Measurements from ENCODE around the gene NUP85.
A peak's percentile ranks its signal among the peaks of the same experiment; 100 is the strongest.
"Not testable (repeated sequence)": the region's sequence is repeated elsewhere in the genome, so short reads cannot be mapped to it uniquely, and the experiment has no call there.

NUP85 gene

DNA sequence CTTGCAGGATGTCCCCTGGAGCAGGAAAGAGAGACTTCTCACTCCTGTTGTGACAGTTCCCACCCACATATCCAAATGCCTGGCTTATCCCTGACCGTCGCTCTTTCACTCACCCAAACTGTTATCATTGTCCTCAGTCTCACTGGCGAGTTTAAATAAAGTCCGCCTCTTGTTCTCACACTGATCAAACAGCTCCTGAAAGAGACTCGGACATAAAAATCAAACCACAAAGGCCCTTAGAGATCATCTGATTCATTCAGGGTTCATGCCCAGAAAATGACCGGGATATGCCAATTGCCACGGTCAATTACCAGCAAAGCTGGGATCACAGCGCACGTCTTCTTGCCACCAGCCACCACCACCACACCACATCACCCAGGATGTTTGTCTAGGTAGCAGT is 36.0 kb downstream of the NUP85 start:
- no peak for DNase-seq

DNA sequence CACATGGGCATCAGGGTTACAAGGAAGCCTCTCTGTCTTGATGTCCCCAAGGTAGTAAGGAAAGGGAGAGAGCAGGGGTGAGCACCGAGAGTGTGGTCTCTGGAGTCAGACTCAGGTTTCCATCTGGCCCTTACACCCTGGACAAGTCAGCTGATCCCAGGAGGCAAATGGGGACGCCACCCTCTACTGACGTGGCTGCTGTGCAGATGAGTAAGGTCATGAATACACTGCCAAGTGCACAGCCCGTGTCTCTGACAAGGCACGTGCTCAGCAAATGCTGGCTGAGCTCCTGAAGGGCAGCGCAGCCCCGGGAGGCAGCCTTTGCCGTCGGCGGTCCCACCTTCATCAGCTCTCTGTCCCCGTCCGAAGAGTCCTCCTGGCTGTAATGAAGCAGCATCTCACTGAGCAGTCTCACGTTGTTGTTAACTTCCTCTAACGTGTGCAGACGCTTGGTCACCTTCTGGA is 36.5 kb downstream of the NUP85 start:
- DNase-seq = peak; percentile 13

DNA sequence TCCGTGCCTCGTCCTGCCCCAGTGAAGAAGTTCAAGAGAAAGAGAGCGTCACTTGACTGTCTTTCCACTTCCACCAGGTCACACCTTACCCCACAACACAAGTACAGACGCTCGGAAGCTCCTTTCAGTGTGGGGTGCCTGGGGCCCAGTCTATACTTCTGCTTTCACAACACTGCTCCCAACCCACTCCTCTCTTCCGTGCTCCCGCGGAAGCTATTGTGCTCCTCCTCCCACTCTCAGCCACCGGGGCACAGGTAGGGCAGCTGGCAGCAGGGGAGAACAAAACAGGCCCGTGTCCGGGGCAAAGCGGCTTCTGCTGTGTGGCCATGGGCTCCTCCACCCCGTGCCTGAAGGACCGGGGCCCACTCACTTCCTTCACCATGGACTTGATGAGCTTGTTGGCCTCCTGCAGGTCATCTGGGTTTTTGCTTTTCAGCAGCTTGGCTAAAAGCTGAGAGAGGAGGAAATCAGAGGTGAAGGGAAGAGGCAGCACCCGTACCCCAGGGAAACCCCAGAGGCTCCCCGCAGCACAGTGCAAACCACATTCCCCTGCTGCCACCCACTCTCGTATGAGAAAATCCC is 37.1 kb downstream of the NUP85 start:
- peak; percentile 56 for DNase-seq

DNA sequence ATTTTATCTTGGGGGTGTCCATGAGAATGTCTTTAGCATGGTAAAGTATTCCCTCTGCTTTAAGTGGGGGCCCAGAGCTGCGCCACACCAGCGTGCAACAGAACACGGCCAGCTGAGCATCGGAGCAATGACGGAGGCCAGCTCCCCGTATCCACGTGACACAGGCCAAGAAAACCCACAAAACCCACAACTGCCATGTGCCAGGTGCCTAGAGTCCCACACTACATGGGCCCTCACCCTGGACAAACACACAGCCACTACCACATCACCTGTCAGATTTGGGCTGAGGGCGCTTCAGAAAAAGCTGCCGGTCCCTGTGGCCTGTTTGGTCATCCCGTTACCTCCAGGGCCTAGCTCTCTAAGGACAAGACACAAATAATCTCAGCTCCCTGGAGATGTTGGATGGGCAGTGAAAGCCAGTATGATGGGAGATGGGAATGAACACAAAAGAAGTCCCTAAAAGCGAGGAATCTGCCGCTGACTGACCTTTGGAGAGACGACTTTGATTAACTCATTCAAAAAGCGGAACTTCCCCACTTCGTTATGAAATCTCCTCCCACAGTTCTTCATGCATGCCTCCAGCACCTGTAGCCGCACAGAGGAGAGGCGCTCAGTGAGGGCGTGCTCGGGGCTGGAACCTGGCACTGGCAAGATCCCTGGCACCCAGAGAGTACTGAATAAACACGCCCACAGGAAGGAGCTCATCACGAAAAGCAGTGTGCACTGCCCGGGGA is 38.8 kb downstream of the NUP85 start:
- DNase-seq = no peak

DNA sequence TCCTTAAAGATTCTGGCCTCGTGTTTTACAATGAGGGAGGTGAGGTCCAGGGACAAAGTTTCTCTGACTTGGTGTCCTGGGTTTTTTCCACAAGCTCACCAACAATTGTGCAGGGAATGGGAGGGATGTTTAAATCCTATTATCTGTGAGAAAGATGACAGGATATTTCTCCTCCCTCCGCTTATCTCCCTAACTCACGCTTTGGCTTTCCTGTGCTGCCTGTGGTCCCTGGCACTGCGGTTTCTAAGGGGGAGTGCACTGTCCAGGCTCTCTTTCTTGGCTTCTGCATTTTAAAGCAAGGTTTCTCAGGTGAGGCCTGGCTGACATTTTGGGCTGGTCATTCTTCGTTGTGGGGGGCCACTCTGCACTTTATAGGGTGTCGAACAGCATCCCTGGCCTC is 39.5 kb downstream of the NUP85 start:
- DNase-seq = no peak

DNA sequence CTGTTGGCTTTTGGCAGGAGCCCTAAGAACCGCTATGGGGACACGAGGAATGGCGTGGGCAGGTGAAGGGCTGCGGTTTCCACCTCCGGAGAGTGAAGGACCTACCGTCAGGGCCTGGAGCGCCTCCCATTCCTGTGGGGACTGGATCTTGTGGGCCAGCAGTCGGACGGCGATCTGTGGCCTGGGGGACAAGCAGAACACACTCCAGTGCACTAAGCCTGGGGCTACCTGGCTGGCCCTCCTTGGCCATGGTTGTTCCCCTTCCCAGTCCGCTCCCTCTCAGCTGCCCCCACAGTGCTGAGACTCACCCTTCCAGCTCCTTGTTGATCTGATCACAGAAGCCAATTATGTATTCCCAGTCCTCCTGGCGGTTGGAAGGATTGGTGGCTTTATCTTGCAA is 40.9 kb downstream of the NUP85 start:
- DNase-seq = no peak

DNA sequence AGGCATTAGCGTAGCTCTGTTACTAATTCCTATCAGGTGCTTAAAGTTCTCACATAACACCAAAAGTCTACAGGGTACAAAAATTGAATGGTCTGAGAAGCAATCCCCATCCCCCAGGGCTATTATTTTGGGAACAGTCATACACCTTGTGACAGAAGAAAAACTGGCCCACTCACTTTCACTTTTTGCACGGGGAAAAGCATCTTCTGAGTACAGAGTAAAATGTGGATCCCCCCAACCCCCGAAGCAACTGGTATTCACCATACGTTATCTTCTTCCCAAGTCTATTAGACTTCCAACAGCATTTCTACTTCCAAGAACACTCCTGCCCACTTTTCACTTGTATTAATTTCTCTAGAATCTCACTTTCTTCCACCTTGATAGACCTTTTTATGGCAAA is 44.1 kb downstream of the NUP85 start:
- DNase-seq = no peak

DNA sequence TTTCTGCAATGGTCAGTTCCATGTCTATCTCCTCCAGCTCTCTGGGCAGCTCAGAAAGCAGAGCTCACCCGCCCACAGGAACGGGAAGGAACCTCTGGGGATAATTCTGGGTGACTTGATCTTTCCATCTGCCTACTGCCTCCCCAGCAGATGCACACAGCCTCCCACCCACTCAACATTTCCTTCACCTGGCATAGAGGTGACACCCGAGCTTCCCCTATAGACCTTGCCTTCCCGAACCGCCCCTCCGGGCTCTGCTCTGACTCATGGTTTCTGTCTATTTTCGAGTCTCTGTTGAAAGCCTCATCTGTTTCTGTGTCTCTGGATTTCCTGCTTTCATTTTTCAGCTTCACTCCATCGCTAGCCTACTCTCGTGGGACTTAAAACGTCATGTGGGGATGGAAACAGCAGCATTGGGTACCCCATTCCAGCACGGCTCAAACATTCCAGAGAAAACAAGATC is 44.6 kb downstream of the NUP85 start:
- DNase-seq = peak; percentile 71

DNA sequence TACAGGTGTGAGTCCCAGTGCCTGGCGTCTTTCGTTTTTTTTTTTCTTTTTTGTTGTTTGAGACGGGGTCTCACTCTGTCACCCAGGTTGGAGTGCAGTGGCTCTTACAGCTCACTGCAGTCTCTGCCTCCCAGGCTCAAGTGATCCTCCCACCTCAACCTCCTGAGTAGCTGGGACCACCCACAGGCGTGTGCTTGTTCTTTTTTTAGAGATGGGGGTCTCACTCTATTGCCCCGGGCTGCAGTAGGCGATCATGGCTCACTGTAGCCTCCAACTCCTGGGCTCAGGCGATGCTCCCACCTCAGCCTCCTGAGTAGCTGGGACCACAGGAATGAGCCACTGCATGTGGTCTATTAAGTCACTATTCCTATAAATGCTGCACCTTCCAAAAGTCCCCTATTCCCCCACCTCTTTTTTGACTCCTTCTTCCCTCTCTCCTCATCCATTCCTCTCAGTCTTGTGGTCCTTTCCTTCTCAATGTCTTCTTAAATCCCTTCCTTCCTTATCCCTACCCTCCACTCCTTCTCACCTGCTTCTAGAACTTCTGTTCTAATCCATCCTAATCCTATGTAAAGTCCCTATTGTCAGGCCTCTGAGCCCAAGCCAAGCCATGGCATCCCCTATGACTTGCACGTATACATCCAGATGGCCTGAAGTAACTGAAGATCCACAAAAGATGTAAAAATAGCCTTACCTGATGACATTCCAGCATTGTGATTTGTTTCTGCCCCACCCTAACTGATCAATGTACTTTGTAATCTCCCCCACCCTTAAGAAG is 46.7 kb downstream of the NUP85 start:
- DNase-seq = no peak

DNA sequence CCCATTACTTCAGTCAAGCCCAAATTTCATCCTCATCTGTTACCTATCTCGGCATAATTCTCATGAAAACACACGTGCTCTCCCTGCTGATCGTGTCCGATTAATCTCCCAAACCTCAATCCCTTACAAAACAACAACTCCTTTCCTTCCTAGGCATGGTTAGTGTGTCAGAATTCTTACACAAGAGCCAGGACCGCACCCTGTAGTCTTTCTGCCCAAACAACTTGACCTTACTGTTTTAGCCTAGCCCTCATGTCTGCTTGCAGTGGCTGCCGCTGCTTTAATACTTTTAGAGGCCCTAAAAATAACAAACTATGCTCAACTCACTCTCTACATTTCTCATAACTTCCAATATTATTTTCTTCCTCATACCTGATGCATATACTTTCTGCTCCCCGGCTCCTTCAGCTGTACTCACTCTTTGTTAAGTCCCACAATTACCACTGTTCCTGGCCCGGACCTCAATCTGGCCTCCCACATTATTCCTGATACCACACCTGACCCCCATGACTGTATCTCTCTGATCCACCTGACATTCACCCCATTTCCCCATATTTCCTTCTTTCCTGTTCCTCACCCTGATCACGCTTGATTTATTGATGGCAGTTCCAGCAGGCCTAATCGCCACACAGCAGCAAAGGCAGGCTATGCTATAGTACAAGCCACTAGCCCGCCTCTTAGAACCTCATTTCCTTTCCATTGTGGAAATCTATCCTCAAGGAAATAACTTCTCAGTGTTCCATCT is 50.6 kb downstream of the NUP85 start:
- DNase-seq = not testable (repeated sequence)

DNA sequence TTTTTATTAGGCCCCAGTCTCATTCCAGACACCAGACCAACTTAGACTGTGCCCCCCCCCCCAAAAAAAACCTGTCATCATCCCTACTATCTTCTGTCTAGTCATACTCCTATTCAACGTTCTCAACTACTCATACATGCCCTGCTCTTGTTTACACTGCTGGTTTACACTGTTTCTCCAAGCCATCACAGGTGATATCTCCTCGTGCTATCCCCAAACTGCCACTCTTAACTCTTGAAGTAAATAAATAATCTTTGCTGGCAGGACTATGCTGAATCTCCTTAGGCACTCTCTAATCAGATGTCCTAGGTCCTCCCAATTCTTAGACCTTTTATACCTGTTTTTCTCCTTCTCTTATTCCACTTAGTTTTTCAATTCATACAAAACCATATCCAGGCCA is 51.7 kb downstream of the NUP85 start:
- DNase-seq = not testable (repeated sequence)

DNA sequence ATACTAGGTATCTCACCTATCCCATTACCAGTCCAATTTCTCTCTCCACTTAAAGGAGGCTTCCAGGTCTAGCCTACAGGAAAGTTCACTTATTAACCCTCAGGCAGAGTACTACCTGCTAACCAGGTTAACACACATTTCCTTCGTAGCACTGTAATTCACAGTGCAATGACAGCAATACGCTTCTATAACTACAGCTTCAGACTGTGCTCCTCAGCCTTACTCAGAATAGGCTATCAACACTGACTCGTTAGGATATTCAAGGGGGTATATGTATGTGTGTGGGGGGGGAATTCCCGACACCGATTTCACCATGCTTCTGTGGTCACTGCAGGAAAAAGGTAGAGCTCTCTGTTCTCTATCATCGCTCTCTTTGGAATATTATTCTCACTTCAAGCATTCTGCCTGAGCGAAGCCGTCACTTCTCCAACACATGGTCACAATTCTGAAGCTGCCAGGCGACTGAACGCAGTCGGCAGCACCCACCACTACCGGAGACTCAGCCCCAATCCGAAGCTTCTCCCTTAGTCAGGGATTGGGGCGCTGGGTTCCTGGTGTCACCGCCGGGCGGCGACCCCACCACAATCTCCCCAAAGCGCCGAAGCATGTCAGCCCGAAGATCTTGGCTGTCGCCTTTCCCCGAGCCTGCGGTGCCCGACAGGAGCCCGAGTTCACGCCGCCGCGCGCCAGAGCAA is 55.3 kb downstream of the NUP85 start:
- DNase-seq = peak; percentile 60

DNA sequence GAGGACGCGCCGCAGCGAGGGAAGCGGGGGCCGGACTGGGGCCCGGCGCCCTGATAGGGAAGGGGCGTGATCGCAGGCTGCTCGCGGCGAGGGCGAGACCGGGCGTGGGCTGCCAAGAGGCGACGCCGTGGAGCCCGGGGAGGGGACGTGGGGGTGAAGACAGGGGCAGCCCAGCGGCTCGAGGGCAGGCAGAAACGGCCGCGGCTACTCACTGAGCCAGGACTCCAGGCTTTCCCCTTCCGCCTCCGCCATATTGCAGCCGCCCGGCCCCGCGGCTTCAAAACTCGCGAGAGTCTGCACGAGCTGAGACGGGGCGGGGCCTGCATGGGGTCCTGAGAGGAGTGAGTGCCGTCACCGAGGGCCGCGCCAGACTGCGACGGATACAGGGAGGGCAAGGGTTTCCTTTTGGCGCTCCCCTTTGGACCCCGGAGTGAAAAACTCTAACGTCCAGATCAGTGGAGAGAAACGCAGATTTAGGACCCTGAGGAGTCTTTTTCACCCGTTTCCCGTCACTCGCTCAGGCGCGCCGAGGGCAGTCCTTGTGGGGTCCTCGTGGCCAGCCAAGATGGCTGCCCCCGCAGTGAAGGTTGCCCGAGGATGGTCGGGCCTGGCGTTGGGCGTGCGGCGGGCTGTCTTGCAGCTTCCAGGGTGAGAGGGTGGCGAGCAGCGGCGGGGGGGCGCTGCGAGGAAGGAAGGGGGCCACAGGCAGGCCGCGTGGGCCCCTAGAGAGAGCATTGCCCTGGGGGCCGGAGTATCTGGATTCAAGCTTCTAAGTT is 56.0 kb downstream of the NUP85 start, which contains the start of the genes GGA3 and MRPS7:
Gene GGA3 (minus strand): TSS at position 271 of the 776 bp plus-strand sequence. CDS start 19 bp downstream, at position 252.
Gene MRPS7 (plus strand): TSS at position 544 of the 776 bp plus-strand sequence. CDS start 22 bp downstream, at position 566.
- DNase-seq = peak; percentile 95

DNA sequence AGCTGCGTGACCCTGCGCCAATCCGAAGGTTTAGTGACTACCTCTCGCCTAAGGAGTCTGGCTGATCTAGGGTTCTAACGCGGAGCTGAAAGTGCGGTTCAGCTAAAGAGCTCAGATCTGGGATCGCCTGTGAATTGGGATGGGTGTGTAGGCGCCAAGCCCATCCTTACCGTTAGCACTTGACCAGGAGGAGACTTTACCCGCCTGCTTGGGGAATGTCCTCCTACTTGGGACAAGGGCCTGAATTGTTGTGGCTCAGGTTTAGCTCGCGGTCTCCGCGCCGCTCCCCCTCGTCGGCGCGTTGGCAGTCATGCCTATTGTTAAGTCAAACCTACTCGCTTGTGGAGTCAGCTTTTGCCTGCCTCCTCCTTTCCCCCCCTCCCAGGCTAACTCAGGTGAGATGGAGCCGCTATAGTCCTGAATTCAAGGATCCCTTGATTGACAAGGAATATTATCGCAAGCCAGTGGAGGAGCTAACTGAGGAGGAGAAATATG is 56.7 kb downstream of the NUP85 start:
- no peak for DNase-seq

DNA sequence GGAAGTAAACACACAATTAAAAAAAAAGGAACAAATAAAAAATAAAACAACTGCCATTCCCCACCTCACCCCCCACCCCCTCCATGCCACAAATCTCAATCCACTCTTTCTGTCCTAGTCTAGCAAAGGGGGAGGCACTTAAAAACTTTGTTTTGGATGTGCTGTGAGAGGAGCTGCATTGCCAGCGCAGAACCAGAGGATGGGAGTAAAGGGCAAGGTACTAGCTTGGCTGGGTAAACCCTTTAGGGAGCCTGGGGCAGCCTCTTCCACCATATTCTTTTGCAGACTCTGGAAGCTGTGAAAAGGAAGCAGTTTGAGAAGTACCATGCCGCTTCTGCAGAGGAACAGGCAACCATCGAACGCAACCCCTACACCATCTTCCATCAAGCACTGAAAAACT is 57.6 kb downstream of the NUP85 start:
- DNase-seq = no peak

DNA sequence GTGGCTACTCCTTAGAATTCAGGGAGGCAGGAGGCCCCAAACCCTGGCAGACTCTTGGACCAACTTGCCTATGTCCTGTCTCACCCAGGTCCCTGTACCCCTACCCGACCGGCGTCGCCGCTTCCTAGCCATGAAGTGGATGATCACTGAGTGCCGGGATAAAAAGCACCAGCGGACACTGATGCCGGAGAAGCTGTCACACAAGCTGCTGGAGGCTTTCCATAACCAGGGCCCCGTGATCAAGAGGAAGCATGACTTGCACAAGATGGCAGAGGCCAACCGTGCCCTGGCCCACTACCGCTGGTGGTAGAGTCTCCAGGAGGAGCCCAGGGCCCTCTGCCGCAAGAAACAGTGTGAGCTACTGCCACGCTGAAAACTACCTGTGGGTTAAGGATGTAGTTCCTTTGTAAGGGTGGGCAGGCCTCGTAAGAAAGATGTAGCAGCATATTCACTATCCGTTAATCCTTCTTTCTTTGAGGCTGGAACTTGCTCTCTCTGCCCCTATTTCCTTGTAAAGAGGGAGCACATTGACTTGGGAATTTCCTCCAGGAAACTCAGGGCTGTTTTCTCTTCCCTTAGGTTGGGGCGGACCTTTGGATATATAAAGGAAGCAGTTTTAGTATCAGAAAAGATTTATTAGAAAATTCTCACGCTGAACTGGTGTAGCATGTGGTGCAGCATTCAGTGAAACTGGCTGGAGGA is 60.3 kb downstream of the NUP85 start:
- DNase-seq = no peak

DNA sequence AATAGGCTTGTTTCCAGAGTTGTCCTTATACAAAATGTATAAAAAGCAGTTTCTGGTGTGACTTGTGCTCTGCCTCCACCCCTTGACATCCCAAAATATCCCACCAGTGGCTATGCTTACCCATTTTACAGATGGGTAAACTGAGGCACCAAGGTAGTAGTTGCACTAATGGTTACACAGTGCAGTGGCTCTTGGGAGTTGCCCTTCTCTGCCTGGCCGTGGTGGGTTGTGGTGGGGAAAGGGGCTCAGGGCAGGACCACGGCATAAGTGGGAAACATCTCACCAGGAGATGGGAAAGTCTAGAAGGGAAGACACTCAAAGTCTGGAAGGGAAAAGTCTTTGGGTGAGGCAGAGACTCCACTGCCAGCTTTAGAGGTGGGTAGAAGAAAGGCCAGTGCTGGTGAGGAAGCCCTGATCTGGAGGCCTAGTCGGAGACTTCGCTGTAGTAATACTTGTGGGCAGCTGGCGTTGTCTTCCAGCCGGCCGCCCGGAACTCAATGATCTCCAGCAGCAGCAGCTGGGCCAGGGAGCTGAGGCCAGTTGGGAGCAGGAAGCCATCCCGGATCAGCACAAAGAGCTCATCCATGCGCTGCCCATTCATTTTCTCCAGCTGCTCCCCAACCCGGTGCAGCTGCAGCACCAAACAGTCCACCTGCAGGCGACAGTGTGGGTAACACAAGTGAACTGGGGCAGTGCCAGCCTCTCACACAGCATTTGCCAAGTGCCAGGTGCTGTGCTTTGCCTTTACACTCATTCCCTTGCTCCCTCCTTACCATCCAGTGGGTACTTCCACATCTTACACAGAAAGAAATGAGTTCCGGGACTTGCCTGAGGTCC is 61.1 kb downstream of the NUP85 start:
- DNase-seq = no peak

DNA sequence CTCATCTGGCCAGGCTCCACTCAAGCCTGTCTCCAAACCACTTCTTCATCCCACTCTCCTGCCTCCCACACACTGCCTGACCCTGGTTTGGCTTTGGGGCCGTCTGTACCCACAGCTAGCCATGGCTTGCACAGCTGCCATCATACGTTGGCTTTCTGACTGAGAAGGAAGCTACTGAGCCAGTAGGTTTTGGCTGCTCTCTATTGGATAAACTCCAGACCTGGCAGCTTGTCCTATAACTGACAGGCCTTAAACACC is 61.6 kb downstream of the NUP85 start:
- DNase-seq = no peak

DNA sequence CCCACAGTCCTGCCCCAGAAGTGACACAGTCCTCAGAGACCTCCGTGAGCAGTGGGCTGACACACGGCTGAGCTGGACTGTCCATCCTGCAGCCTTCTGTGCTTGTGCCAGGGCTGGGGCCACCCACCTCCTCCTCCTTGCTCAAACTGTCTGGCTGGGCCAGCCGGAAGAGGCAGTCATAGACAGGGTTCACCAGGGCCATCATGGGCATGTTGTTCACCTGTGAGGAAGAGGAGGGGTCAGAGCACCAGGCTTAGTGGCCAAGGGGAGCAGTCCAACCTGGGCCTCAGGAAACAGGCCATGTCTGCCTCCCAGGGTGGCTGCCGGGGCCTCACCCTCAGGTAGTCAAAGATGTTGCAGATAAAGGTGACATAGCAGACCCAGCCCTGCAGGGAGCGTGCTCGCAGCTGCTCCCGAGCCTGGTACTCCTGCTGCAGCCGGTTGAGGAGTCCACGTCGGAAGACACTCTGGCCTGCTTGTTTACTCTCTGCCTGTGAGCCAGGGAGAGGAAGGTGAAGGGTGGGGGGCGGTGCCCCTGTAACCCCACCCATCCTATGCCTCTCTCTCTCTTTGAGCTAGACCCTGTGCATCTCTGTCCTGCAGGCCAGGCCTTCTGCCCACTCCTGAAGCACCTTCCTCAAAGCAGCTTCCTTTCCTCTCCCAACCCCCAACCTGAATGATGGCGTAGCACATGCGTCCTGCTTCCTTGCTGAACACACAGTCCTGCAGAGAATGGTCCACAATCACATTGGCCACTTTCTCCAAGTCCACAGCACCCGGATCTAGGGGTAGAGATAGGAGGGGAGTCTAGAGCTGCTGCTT is 62.1 kb downstream of the NUP85 start:
- DNase-seq = no peak

All from CD4-positive, alpha-beta T cell treated with Interleukin-4 for 4 hours (primary cell).